ENCODE results near the gene PRAMEF11.
"Not testable (repeated sequence)": the region's sequence is repeated elsewhere in the genome, so short reads cannot be mapped to it uniquely, and the experiment has no call there.

The PRAMEF11 gene

DNA sequence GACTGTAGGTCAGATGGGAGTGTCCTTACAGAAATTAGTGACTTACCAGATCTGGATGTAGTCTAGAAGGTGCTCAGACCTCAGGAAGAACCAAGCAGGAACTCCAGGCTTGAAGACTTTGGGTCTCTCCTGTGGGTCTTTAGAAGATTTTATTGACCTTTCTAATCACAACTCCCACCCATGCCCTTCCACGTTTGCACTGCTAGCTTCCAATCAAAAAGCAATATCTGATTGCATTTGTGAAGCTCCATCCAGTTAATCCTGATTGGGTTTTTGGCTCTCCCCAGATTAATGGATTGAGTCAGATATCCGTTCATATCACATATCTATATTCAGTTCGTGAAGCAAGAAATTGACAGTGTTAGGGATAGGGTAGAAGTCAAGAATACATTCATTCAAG is at the start of gene PRAMEF11:
Gene PRAMEF11, minus strand, starts transcription at position 101 of the 400 bp plus-strand sequence. CDS start 2,621 bp downstream, outside the sequence.
- not testable (repeated sequence) for DNase-seq

DNA sequence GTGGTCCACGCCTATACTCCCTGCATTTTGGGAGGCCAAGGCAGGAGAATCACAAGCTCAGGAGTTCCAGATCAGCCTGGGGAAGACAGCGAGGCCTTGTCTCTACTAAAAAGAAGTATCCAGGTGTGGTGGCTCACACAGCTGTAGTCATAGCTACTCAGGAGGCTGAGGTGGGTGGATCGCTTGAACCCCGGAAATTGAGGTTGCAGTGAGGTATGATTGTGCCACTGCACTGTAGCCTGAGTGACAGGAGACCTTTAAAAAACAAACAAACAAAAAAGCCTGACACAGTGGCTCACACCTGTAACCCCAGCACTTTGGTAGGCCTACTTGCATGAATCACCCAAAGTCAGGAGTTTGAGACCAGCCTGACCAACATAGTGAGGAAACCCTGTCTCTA is 47.2 kb upstream of the PRAMEF11 start:
- DNase-seq: not testable (repeated sequence)

DNA sequence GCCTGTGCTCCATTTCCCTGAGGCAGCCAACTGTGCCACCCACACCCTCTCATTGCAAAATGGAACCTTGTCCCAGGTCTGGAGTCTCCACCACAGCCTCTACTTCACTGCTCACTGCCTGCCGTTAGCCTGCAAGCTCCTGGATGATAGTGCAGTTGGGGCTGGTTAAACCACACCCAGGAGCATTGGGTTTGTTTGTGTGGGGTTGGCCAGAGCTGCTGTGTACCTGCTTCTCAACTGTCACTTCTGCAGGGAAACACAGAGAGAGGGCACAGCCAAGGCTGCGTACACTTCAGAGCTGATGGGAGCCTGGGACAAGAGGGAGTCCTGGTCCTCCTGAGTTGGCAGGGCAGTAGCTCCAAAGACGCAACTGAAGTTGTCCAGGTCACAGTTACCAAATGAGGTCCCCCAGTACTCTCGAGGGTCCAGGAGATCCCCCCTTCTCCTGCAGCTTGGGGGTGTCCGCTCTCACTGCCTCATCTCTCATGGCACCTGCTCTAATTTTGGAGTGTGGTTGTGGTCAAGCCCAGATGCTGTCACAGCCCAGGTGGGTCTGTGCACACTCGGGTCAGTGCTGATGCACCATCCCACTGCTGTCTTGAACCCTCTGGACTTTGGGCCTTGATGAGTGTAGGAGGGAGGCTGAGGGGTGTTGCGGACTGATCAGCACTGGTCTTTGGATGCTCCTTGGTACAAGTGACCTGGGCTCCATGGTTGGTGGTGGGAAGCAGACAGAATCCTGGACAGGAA is 32.1 kb upstream of the PRAMEF11 start:
- not testable (repeated sequence) for DNase-seq

DNA sequence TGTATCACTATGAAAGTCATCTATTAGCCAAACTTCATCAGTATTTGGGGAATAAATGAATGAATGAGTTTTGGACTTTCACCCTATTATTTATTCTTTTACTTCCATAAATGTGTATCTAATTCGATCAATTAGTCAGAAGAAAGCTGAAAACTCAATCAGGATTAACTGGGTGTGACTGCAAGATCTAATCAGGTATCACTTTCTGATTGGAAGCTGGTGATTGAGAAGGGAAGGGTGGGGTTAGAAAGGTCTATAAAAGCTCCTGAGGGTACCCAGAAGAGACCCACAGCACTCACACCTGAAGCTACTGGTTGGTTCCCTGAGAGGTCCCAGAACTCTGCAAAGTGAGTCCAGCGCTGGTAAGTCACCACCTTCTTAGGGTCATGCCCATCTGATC is 25.6 kb upstream of the PRAMEF11 start, which contains the start of gene PRAMEF2:
Gene PRAMEF2, plus strand, starts transcription at position 301 of the 400 bp plus-strand sequence. CDS start 1,924 bp downstream, outside the sequence.
- DNase-seq: not testable (repeated sequence)

GRCh38 chr1:12851779-12852178 is 20.6 kb upstream of the PRAMEF11 start:
- no peak for DNase-seq

- not testable (repeated sequence) for DNase-seq
Observed at GRCh38 chr1:12848620-12849019, 17.4 kb upstream of the PRAMEF11 start, which contains the start of gene HNRNPCL1. Gene HNRNPCL1, minus strand, starts transcription at chr1:12848720. Its CDS starts 431 bp downstream, at chr1:12848289.

DNA sequence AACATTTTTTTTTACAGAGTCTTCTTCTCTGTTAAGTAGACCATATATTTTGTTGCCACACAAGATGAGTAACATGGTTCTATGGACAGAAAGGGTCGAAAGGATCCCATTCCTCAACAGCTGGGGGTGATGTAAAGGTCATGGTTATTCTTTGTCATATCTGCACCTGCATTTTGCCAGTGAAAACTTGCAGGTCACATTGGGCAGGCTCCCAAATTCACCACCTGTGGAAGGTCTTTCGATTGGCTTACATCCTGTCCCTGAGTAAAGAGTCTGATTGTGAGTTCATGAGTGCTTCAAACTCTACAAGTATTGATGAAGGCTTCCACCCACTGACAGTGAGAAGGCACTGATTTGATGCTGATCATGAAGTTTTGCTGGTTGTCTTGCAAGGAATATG is 2.0 kb upstream of the PRAMEF11 start:
- not testable (repeated sequence) for DNase-seq

- not testable (repeated sequence) for DNase-seq
Observed at GRCh38 chr1:12819061-12819460, 12.1 kb downstream of the PRAMEF11 start.

GRCh38 chr1:12811409-12811784 is 19.8 kb downstream of the PRAMEF11 start:
- DNase-seq: no peak

GRCh38 chr1:12810691-12811408 is 20.4 kb downstream of the PRAMEF11 start:
- DNase-seq: no peak

GRCh38 chr1:12809933-12810332 is 21.3 kb downstream of the PRAMEF11 start:
- DNase-seq: no peak

GRCh38 chr1:12799730-12800129 is 31.5 kb downstream of the PRAMEF11 start:
- DNase-seq: no peak

GRCh38 chr1:12798911-12799310 is 32.3 kb downstream of the PRAMEF11 start:
- DNase-seq: no peak

GRCh38 chr1:12791097-12791496 is 40.1 kb downstream of the PRAMEF11 start, which contains the start of gene PRAMEF1:
Gene PRAMEF1, plus strand, starts transcription at chr1:12791397. Its CDS starts 1,831 bp downstream, at chr1:12793228.
- DNase-seq: not testable (repeated sequence)

DNA sequence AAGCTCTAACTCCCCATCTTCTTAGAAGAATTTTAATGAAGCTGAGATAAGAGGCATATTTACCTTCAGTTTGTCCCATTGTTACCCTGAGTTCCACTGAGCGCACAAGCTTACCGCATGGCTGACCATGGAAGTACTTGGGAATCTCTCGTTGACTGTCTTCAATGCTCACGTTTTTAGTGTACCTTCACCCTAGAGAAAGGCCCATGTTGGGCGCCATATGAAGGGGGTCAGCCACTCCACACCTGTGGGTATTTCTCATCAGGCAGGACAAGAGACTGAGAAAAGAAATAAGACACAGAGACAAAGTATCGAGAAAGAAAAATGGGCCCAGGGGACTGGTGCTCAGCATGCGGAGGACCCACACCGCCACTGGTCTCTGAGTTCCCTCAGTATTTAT is 46.5 kb downstream of the PRAMEF11 start:
- DNase-seq: not testable (repeated sequence)

DNA sequence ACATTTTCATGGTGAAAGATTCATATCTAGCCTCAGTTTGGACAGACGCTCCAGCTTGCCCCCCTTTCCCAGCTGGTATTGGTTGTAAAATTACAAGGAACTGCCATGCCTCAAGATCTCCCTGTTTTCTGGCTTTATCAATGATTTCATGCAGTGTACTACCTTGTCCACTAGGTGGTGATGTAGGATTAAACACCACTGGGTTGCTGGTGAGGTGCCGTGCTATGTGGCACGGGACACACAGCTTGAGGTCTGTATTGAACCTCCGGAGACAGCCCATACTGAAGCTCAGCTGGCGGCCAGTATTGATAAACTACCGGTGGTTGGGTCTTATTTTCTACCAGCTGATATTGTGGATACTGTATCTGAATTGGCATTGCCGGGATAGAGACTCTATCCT is 47.4 kb downstream of the PRAMEF11 start:
- not testable (repeated sequence) for DNase-seq

DNA sequence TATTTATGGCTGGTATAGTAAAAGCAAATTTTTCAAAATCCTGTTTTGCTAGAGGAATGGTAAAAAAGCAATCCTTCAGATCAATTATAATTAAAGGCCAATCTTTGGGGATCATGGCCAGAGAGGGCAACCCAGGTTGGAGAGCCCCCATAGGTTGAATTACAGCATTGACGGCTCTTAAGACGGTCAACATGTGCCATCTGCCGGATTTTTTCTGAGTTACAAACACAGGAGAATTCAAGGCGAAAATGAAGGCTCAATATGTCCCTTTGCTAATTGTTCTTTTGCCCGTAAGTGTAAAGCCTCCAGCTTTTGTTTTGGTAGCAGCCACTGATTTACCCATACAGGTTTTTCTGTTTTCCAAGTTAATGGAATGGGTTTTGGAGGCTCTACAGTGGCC is 49.7 kb downstream of the PRAMEF11 start:
- not testable (repeated sequence) for DNase-seq

- no peak for DNase-seq
Observed at GRCh38 chr1:12778907-12779306, 52.3 kb downstream of the PRAMEF11 start.

DNA sequence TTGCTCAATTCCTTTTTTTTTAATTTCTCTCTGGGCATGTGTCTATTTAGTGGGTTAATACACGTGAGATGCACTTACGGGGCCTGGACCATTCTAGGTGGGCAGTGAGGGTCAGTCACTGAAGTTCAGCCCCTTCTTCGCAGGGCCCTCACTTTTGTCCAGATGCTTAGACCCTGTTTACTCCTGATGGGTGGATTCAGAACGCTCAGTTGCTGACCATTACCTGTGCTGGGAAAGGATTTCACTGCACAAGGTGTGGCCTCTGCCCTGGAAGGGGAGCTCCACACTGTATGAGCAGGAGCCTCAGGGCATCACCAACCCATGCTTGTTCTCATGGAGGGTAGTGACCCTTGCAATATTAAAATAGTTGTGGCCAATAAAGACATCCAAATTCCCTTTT is 53.1 kb downstream of the PRAMEF11 start:
- no peak for DNase-seq

- no peak for DNase-seq
Observed at GRCh38 chr1:12776801-12777557, 54.2 kb downstream of the PRAMEF11 start.

- no peak for DNase-seq
Observed at GRCh38 chr1:12775443-12775842, 55.8 kb downstream of the PRAMEF11 start.

GRCh38 chr1:12774801-12775345 is 56.3 kb downstream of the PRAMEF11 start:
- no peak for DNase-seq
